GM19372 (cell line): Measurements from ENCODE around the gene CDCA7.
"Not testable (repeated sequence)": the region's sequence is repeated elsewhere in the genome, so short reads cannot be mapped to it uniquely, and the experiment has no call there.

ENCODE experiments used
- ATAC-seq: cut with Tn5 transposase; IDR thresholded peaks from one replicate; pipeline ENCODE4 v1.9.1; 2021; ENCODE audit warnings: mild to moderate bottlenecking, low read depth, moderate library complexity; ENCODE audit not compliant: unreplicated experiment

CDCA7 gene

DNA sequence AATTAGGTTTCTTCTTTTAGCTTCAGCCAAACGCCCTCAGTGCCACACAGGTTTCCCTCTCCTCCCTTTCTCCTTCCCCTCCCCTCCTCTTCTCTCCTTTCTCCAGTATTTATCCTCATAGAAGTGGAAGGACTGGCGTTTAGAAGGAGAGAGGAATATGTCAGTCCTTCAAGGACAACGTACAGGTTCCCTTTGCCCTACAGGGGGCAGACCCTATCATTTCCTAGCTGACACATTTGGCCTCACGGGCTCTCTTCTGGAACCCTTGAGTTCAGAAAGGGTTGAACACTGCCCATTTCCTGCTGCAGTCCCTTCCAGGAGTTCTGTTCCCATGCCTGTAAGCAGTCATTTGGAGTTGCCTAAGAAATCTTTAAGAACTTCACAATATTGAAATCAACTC is 46.1 kb downstream of the CDCA7 start:
- ATAC-seq, result no peak

DNA sequence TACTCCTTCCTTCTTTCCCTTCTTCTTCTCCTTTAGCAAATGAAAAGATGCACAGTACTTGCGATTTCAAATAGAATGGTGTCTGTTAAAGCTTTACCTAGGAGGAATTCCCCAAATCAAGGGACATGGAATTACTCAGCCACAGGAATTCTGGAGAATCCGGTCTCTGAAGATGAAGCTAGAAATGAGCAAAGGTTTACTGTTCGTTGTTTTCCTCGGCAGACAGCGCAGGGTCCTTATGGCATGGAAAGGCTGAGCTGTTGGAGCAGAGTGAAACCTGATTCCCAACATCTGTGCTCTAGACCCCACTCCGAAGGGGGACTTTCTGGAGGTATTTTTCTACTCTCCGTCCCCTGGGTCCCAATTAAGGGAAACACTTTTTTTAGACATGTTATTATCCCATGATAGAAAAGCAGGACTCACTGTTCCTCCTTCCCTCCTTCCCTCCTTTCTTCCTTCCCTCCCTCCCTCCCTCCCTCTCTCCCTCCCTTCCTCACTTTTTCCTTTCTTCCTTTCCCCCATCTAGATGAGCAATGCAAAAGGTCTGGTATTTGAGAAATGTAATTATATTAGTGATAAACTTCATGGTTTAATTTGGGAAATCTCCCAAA is 47.1 kb downstream of the CDCA7 start:
- ATAC-seq, result no peak

DNA sequence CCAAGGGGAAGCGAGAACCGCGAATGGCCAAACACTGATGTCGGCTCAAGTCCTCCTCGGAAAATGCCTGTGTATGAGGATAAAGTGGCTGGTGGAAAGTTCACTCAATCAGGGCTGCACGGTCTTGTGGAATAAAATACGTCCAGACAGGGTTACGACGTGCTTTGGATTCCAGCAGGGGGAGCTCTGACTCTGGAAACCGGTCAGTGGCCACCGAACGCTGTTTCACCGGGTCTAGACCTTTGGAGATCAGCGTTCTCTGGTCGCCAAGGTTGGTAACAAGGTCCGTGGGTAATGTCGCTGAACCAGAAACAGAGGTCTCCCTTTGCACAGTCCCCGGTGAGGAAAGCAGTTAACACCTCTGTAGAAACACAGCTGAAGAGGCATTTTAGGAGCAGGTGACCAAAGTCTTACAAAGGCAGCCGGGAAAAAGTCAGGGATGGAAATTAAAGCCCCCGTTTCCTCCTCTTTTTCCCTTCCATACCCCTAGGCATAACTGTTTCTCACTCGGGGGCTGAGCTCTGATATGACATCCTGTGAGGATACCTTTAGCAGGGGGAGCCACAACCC is 47.8 kb downstream of the CDCA7 start:
- ATAC-seq, result peak; percentile 68

DNA sequence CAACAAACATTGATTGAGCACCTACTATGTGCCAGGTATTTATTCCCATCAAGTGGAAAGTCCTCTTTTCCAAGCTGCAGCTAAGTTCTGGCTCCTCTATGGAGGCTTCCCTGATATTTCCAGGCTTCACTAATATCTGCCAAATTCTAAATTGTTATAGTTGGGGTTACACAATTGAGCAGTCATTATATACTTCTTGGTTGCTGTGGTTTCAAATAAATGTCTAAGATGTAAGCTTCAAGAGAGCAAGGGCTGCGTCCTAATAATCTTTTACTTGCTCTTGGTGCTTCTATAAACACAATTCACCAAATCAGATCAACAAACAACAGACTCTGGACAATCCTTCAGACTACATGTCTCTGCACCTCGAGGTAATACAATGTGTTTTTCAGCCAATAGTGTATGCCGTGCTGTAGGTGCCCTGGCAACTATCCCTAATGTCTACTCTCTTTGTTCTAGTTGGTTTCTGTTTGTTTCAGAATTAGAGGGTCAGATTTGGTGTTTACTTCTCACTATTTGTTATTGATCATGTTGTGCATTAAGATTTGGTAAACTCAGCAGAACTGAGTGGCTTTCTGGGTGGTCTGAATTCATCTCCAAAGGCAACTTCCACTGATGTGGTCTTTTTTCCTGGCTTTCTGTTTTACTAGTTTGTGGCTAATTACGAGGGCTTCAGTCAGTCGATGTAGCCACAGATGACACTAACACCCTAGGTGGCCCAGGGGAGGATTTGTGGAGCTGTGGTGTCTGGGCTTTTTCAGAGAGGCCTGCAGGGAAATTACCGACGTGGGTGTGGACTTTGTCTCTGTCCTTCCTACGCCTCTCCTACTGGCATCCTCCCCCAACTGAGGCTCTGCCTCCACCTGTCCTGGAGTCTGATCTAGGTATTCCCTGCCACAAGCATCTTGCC is 50.4 kb downstream of the CDCA7 start:
- ATAC-seq, result no peak

DNA sequence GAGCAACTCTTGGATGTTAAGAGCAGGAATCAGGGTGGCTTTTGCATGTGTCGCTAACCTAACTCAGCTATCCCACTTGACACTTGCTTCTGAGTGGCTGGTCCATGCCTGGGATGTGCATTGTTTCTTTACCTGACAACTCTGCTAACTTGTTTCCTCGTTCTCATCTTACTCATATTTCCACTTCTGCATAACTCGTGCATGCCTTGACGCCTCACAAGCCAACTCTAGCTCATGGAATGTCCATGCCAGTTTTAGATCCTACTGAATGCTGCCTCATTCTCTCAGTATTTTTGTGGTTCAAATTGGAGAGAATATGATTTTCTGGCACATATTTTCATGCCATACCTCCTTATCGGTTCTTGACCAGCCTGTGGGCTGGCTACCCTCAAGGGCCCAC is 52.5 kb downstream of the CDCA7 start:
- no peak for ATAC-seq

DNA sequence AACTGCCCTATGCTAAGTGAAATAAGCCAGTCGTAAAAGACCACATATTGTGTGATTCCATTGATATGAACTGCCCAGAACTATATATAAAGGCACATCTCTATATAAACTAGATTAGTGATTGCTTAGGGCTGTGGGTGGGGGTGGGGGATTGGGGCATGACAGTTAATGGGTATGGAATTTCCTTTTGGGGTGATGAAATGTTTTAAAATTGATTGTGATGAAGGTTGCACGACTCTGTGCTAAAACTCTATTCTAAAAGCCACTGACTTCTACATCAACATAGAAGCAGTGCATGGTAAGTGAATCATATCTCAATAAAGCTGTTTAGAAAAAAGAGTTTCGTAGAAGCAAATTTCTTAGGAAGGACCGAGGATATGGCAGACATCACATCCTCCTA is 53.0 kb downstream of the CDCA7 start:
- no peak for ATAC-seq

DNA sequence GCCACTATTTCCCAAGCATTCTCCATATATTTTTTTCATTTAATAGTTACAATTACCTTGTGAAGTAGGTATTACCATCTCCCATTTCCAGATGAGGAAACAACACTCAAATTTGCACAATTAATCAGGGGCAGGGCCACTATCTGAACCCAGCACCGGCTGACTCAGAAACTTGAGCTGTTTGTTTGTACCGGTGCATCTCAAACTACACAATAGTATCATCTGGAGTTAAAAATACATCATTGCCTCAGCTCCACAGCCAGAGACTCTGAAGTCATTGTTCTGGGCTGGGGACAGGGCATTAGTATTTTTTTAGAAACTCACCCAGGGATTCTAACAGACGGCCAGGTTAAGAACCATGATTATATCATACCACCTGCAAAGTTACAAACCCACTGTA is 55.9 kb downstream of the CDCA7 start:
- ATAC-seq, result no peak

DNA sequence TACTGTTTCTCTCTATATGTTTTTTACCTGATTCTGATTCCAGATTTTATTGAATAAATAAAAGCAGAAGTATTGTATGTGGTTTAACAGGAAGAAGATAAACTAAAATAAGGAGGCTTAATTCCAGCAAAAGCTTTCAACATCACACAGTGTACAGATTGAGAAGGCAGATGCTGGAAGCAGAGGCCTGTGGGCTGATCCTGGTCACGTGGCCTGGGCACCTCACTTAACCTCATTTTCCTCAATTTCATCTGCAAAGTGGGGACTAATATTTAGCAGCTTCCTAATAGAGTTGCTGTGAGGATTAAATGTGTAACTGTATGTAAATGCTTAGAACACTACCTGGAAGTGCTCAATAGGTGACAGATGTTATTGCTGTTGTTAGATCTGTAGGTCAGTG is 58.0 kb downstream of the CDCA7 start:
- no peak for ATAC-seq

DNA sequence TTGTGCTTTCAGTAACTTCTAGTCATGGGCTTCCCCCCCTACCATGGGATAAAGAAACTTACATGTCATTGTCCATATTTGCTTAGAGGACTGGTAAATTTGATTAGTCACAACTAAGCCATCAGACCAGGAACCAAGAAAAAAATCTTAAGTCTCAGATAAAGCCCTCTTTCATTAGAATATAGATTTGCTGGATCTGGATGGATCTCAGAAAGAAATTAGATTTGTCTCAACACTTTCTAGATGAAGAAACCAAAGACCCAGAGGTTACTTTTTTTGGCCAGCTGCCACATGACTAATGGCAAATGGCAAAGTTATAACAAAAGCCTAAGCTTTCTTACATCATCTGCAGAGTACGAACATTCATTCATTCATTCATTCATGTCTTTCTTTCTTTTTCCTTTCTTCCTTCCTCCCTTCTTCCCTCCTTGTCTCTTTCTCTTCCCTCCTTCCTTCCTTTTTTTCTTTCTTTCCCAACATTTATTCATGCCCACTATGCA is 60.2 kb downstream of the CDCA7 start:
- no peak for ATAC-seq

DNA sequence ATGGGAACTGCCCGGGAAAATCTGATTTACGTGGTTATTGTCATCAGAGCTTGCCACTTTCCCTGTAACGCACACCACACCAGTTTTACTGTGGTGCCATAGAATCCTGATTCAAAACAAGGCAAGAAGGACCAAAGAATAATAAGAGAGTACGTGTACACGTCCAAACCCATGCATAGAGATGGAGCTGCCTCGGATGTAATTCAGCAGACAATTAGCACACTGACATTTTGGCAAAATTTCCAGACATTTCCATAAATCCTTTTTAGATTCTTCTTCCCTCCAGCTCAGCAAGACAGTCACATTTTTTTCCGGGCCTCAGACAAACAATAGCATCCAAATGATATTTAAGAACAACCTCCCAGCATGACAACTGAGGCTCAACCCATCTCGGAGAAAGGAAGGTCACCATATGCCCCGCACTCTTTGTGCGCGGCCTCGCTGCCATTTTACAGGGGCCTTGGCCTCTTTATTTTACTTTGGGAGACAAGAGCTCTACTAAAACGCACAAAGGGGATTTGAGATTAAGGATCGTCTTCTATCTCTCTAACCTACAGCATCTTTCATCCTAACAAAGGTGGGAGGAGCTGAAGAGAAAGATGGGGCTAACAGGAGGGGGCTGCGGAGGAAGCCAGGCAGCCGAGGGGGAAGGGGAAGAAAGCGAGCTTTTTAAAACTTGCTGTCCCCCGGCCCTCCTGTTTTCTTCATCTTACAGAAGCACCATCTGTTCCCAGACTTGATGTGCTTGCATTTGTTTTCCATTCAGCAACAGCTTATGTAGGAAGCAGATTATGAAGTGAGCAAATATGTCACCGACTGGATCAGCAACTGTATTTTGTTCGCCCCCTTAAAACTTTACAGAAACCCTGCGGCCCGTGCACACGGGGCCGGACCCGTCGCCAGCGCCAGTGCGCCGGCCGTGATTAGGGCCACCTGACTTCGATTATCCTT is 61.0 kb downstream of the CDCA7 start:
- no peak for ATAC-seq

DNA sequence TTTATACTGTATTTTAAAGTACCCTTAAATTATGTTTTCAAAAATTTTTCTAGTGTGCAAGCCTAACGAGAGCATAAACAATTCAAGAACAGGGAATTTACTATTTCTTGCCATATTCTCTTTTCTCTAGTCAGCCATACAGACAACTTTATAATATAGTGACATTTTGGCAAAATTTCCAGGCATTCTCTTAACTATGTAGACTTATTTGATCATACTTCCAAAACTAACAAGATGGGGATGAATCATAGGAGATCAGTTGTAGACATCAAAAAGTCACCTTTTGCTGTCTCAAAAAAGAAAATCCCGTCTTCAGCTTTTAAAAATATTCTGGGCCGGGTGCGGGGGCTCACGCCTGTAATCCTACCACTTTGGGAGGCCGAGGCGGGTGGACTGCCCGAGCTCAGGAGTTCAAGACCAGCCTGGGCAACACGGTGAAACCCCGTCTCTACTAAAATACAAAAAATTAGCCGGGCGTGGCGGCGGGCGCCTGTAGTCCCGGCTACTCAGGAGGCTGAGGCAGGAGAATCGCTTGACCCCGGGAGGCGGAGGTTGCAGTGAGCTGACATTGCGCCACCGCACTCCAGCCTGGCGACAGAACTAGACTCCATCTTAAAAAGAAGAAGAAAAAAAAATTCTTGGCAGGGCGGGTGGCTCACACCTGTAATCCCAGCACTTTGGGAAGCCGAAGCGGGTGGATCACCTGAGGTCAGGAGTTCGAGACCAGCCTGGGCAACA is 61.9 kb downstream of the CDCA7 start:
- ATAC-seq, result not testable (repeated sequence)

DNA sequence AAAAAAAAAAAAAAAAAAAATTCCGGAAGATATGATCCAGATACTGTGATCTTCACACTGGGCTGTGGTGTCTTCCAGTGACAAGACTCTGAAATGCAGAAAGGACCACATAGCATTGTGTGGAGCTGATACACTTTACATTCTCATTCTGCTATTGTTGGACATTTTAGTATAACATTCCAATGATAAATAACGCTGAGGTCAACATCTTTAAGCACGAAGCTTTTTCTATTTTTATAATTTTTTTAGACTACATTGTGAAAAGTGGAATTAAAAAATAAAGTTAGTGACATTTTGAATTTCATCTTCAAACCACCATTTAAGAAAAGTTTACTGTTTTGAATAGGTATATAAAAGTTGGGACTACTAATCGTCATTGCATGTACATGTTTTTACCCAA is 62.7 kb downstream of the CDCA7 start:
- no peak for ATAC-seq

DNA sequence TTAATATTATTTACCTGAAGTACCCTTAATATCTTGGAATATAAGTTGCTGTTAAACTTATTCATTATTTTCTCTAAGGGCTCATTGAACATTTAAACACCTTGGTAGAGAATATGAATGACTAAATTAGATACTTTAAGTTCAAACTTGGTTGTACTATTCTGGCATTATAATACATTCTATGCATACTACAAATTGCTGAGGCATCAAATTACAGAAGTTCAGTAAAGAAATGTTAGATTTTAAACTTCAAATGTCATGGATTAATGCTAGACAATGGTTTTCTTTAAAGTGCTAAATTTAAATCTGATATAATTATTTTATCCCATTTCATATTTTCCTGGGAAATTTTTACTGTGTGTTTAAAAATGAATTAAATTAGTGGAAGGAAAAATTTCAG is 63.1 kb downstream of the CDCA7 start:
- no peak for ATAC-seq
